ENCODE results near the gene PYGL.
"Not testable (repeated sequence)": the region's sequence is repeated elsewhere in the genome, so short reads cannot be mapped to it uniquely, and the experiment has no call there.

PYGL gene

GRCh38 chr14:50897005-50897404 is 47.3 kb downstream of the PYGL start:
- 74% methylated on average over 1 of the region's 1 CpG for WGBS
- Histone ChIP-seq H3K4me3 (ENCODE audit: low read length) (peak overlapping the region; percentile 16; the same call in 1 of the 2 replicates), H3K27ac (ENCODE audit: low read depth, low read length) (peak overlapping the region; percentile 68; the same call in 1 of the 2 replicates)

GRCh38 chr14:50896421-50896820 is 47.9 kb downstream of the PYGL start:
- peak overlapping the region; percentile 56; the same call in 1 of the 2 replicates for H3K27ac ChIP-seq (ENCODE audit: low read depth, low read length)
- peaks cover 37% of the 10 kb centered on the region for H3K4me1 ChIP-seq (ENCODE audit: insufficient read depth, low read length)
- 23% methylated on average over 4 of the region's 7 CpGs for WGBS
- peak overlapping the region; percentile 9; the same call in 1 of the 2 replicates for H3K4me3 ChIP-seq (ENCODE audit: low read length)
- H3K9ac ChIP-seq (ENCODE audit: low read depth, low read length); H3K9me3 ChIP-seq (ENCODE audit: insufficient read depth, low read depth, low read length); H3K36me3 ChIP-seq (ENCODE audit: insufficient read depth, low read length); H3K27me3 ChIP-seq (ENCODE audit: insufficient read depth, low read length): not testable (repeated sequence)

More at GRCh38 chr14:50897005-50897404, 47.3 kb downstream of the PYGL start:
- Histone ChIP-seq H3K9ac (ENCODE audit: low read depth, low read length) (0 out of 2 replicates have a peak overlapping the region, but pooled peaks have one; percentile 19), H3K4me1 (ENCODE audit: insufficient read depth, low read length) (peaks cover 32% of the 10 kb centered on the region)
- H3K27me3 ChIP-seq (ENCODE audit: insufficient read depth, low read length); H3K9me3 ChIP-seq (ENCODE audit: insufficient read depth, low read depth, low read length); H3K36me3 ChIP-seq (ENCODE audit: insufficient read depth, low read length): not testable (repeated sequence)

GRCh38 chr14:50892255-50892654 is 52.0 kb downstream of the PYGL start:
- Histone ChIP-seq H3K9me3 (ENCODE audit: insufficient read depth, low read depth, low read length) (no peaks in the 10 kb centered on the region), H3K9ac (ENCODE audit: low read depth, low read length) (no peak overlapping the region), H3K27ac (ENCODE audit: low read depth, low read length) (no peak overlapping the region), H3K27me3 (ENCODE audit: insufficient read depth, low read length) (no peaks in the 10 kb centered on the region), H3K36me3 (ENCODE audit: insufficient read depth, low read length) (no peaks in the 10 kb centered on the region), H3K4me3 (ENCODE audit: low read length) (no peak overlapping the region), H3K4me1 (ENCODE audit: insufficient read depth, low read length) (peaks cover 22% of the 10 kb centered on the region)
- 27% methylated on average over 5 of the region's 5 CpGs for WGBS

GRCh38 chr14:50887476-50887875 is 56.8 kb downstream of the PYGL start:
- no peaks in the 10 kb centered on the region for H3K27me3 ChIP-seq (ENCODE audit: insufficient read depth, low read length)
- H3K4me3 ChIP-seq (ENCODE audit: low read length): no peak overlapping the region
- H3K9ac ChIP-seq (ENCODE audit: low read depth, low read length): no peak overlapping the region
- H3K36me3 ChIP-seq (ENCODE audit: insufficient read depth, low read length): no peaks in the 10 kb centered on the region
- H3K27ac ChIP-seq (ENCODE audit: low read depth, low read length): no peak overlapping the region
- no peaks in the 10 kb centered on the region for H3K9me3 ChIP-seq (ENCODE audit: insufficient read depth, low read depth, low read length)
- peaks cover 17% of the 10 kb centered on the region for H3K4me1 ChIP-seq (ENCODE audit: insufficient read depth, low read length)

GRCh38 chr14:50883827-50884197 is 60.5 kb downstream of the PYGL start:
- Histone ChIP-seq H3K4me3 (ENCODE audit: low read length) (no peak overlapping the region), H3K27me3 (ENCODE audit: insufficient read depth, low read length) (no peaks in the 10 kb centered on the region), H3K9me3 (ENCODE audit: insufficient read depth, low read depth, low read length) (no peaks in the 10 kb centered on the region), H3K9ac (ENCODE audit: low read depth, low read length) (no peak overlapping the region), H3K27ac (ENCODE audit: low read depth, low read length) (no peak overlapping the region), H3K4me1 (ENCODE audit: insufficient read depth, low read length) (peaks cover 8% of the 10 kb centered on the region; the same call in 1 of the 2 replicates), H3K36me3 (ENCODE audit: insufficient read depth, low read length) (no peaks in the 10 kb centered on the region)
- no CpG with 5 or more reads among the region's 1 CpG for WGBS

GRCh38 chr14:50882932-50883826 is 61.1 kb downstream of the PYGL start:
- Histone ChIP-seq H3K9ac (ENCODE audit: low read depth, low read length) (no peak overlapping the region), H3K4me3 (ENCODE audit: low read length) (no peak overlapping the region), H3K27ac (ENCODE audit: low read depth, low read length) (no peak overlapping the region), H3K9me3 (ENCODE audit: insufficient read depth, low read depth, low read length) (no peaks in the 10 kb centered on the region), H3K27me3 (ENCODE audit: insufficient read depth, low read length) (no peaks in the 10 kb centered on the region), H3K36me3 (ENCODE audit: insufficient read depth, low read length) (no peaks in the 10 kb centered on the region), H3K4me1 (ENCODE audit: insufficient read depth, low read length) (peaks cover 8% of the 10 kb centered on the region; the same call in 1 of the 2 replicates)
- WGBS: 84% methylated on average over 7 of the region's 8 CpGs

- WGBS: 64% methylated on average over 5 of the region's 7 CpGs
- Histone ChIP-seq H3K27ac (ENCODE audit: low read depth, low read length) (no peak overlapping the region), H3K4me3 (ENCODE audit: low read length) (no peak overlapping the region), H3K4me1 (ENCODE audit: insufficient read depth, low read length) (peaks cover 20% of the 10 kb centered on the region), H3K36me3 (ENCODE audit: insufficient read depth, low read length) (no peaks in the 10 kb centered on the region), H3K9me3 (ENCODE audit: insufficient read depth, low read depth, low read length) (no peaks in the 10 kb centered on the region), H3K27me3 (ENCODE audit: insufficient read depth, low read length) (peaks cover 34% of the 10 kb centered on the region), H3K9ac (ENCODE audit: low read depth, low read length) (no peak overlapping the region)
Measured at GRCh38 chr14:50875359-50876070, 68.8 kb downstream of the PYGL start.

GRCh38 chr14:50874757-50875156 is 69.5 kb downstream of the PYGL start:
- no peaks in the 10 kb centered on the region for H3K9me3 ChIP-seq (ENCODE audit: insufficient read depth, low read depth, low read length)
- WGBS: 100% methylated on average over 1 of the region's 2 CpGs
- H3K9ac ChIP-seq (ENCODE audit: low read depth, low read length): no peak overlapping the region
- H3K27ac ChIP-seq (ENCODE audit: low read depth, low read length): no peak overlapping the region
- no peaks in the 10 kb centered on the region for H3K36me3 ChIP-seq (ENCODE audit: insufficient read depth, low read length)
- peaks cover 41% of the 10 kb centered on the region for H3K27me3 ChIP-seq (ENCODE audit: insufficient read depth, low read length)
- H3K4me1 ChIP-seq (ENCODE audit: insufficient read depth, low read length): peaks cover 20% of the 10 kb centered on the region
- no peak overlapping the region for H3K4me3 ChIP-seq (ENCODE audit: low read length)

GRCh38 chr14:50871914-50872732 is 72.2 kb downstream of the PYGL start, which contains the start of gene ABHD12B:
TSS of gene ABHD12B (plus strand) at chr14:50872053. CDS start at chr14:50872175, 122 bp downstream.
- Histone ChIP-seq H3K27me3 (ENCODE audit: insufficient read depth, low read length) (peaks cover 43% of the 10 kb centered on the region), H3K4me1 (ENCODE audit: insufficient read depth, low read length) (peaks cover 20% of the 10 kb centered on the region), H3K4me3 (ENCODE audit: low read length) (peak within 1 kb of the TSS; percentile 50), H3K27ac (ENCODE audit: low read depth, low read length) (no peak within 1 kb of the TSS), H3K36me3 (ENCODE audit: insufficient read depth, low read length) (no peaks in the 10 kb centered on the region), H3K9me3 (ENCODE audit: insufficient read depth, low read depth, low read length) (no peaks in the 10 kb centered on the region), H3K9ac (ENCODE audit: low read depth, low read length) (peak within 1 kb of the TSS; percentile 55)
- 7% methylated on average over 62 of the region's 63 CpGs for WGBS

GRCh38 chr14:50871228-50871627 is 73.1 kb downstream of the PYGL start:
- no peak overlapping the region for H3K27ac ChIP-seq (ENCODE audit: low read depth, low read length)
- no peak overlapping the region for H3K9ac ChIP-seq (ENCODE audit: low read depth, low read length)
- peaks cover 43% of the 10 kb centered on the region for H3K27me3 ChIP-seq (ENCODE audit: insufficient read depth, low read length)
- peaks cover 16% of the 10 kb centered on the region for H3K4me1 ChIP-seq (ENCODE audit: insufficient read depth, low read length)
- H3K4me3 ChIP-seq (ENCODE audit: low read length): no peak overlapping the region
- H3K36me3 ChIP-seq (ENCODE audit: insufficient read depth, low read length): no peaks in the 10 kb centered on the region
- H3K9me3 ChIP-seq (ENCODE audit: insufficient read depth, low read depth, low read length): no peaks in the 10 kb centered on the region
- 66% methylated on average over 5 of the region's 5 CpGs for WGBS
